Erythroblast (primary cell): Measurements from ENCODE around the gene SURF4.

ENCODE experiments used
- GATA1 ChIP-seq: IDR thresholded peaks from 2 replicates; pipeline ENCODE4 v1.6.1; 2011; ENCODE audit warnings: low read depth, mild to moderate bottlenecking, control low read depth, low read length, moderate library complexity
- POLR2A ChIP-seq: IDR thresholded peaks from 2 replicates; pipeline ENCODE4 v1.6.1; 2011; ENCODE audit warnings: mild to moderate bottlenecking, low read length

- TF ChIP-seq POLR2A (no peak), GATA1 (no peak)
These were observed 52.6 kb downstream of the SURF4 start for GRCh38 chr9:133323211-133323610.
